Memory B cell (primary cell): ENCODE data around the gene KRT73.
A peak's percentile ranks its signal among the peaks of the same experiment; 100 is the strongest.

Experiments
- ATAC-seq: fragments of 150-1000 bp; cut with Tn5 transposase; 2 replicates; pipeline ENCODE4 v1.10.0; 2021; ENCODE audit warnings: low read depth, mild to moderate bottlenecking, moderate library complexity
- DNase-seq, 2 donors: peaks; one replicate each; pipeline ENCODE4 v3.0.0; 2022; ENCODE audit warnings: low spot score in 2 of 2
- H3K27ac Mint-ChIP-seq: one replicate; pipeline ENCODE4 v1.8.0; 2022; ENCODE audit warnings: mild to moderate bottlenecking, moderate library complexity, mixed read lengths
- H3K27me3 Mint-ChIP-seq: one replicate; pipeline ENCODE4 v1.8.0; 2022; ENCODE audit warnings: mixed read lengths
- H3K36me3 Mint-ChIP-seq: one replicate; pipeline ENCODE4 v1.8.0; 2022; ENCODE audit warnings: mild to moderate bottlenecking, mixed read lengths
- H3K4me1 Mint-ChIP-seq: one replicate; pipeline ENCODE4 v1.8.0; 2022; ENCODE audit warnings: mixed read lengths
- H3K4me3 Mint-ChIP-seq: one replicate; pipeline ENCODE4 v1.8.0; 2022; ENCODE audit warnings: mild to moderate bottlenecking, moderate library complexity, mixed read lengths
- H3K9me3 Mint-ChIP-seq: one replicate; pipeline ENCODE4 v1.8.0; 2022; ENCODE audit warnings: mixed read lengths

KRT73 gene

DNA sequence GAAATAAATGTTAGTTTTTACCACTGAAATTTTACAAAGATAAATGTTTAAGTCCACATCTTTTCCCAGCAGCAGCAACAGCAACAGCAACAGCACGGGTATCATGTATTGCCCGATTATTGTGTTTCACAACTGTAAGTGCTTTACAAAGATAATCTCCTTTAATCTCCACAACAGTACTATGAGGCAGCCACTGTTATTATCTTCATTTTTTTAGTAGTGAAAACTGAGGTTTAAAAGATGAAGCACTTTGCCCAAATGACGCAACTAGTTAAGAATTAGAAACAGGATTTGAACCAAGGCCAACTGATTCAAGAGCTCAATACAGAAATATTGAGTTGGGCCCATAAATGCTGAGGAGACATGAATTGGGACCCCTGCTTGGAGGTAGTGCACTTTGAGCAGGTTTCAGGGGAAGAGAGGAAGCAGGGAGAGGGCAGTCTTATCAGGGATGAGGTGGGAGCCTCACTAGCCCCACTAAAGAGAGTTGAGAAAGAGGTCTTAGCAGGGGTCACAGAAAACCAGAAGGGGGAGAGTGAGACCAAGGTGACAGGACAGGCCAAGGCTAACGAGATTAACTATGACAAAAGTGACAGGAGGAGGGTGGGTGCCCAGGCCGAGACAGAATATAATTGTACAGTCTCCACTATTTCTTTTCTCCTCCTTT is 18.4 kb upstream of the KRT73 start:
- Mint-ChIP-seq H3K4me1 (no peaks in the 10 kb centered on the region), H3K27me3 (peaks cover 17% of the 10 kb centered on the region), H3K36me3 (no peaks in the 10 kb centered on the region), H3K4me3 (no peak overlapping the region), H3K27ac (no peak overlapping the region), H3K9me3 (no peaks in the 10 kb centered on the region)
- ATAC-seq (no peak), DNase-seq (no peak)

DNA sequence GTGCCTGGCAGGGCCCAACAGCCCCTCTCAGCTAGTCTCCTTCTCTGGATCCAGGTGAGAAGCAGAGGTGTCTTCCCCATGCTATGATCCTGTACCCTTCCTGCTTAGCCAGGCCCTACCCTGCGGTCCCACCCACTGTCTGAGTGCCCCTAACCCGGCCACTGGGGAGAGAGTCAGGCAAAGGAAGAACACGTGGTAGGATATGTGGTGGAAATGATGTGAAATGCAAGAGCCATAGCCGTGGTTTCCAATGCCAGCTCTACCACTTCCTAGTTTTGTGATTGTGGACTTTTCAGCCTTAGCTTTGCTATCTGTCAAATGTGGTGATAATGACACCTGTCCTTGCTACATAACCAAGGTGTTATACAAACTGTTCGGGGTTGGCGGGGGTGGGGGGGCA is 17.8 kb upstream of the KRT73 start:
- H3K4me1 Mint-ChIP-seq: no peaks in the 10 kb centered on the region

DNA sequence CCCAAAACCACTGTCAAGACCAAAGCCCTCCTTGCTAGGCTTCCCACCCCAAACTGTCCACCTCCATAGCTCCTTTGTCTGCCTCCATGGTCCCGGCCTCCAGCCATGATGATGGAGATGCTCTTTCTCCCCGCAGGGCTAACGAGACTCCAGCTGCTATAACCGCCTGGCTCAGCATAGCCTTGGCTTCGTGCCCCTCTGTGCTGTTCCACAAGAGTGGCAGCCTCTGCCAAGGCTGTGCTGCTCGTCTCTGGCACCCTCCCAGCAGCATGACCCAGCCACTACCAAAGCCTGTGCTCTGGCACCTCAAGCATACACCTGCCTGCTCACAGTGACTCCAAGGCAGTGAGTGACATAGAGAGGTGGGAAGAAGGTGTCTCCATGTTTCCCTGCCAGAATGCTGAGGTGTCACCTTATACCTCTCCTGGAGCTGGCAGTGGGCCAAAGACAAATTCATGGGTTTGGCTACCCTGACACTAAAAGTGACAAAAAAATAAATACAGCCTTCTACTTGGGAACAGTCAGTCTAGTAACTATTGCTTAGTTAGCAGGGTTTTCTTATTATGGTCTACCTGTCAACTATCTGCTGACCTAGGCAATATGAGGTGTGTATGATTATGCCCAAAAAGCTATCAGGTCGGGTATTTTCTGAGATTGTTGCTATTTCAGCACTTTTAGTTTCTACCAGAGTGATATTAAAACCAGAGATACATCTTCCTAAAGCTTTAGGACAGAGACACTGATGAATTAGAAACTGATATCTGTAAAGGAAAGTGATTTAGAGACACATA is 16.1 kb upstream of the KRT73 start:
- no peak for ATAC-seq
- DNase-seq: peak in 1 of 2 donors; percentile 2
- Mint-ChIP-seq H3K9me3 (no peaks in the 10 kb centered on the region), H3K36me3 (no peaks in the 10 kb centered on the region), H3K4me1 (no peaks in the 10 kb centered on the region), H3K4me3 (no peak overlapping the region), H3K27ac (no peak overlapping the region), H3K27me3 (peaks cover 18% of the 10 kb centered on the region)

More for the DNA sequence above, 17.8 kb upstream of the KRT73 start:
- no peak for ATAC-seq
- Mint-ChIP-seq H3K27ac (no peak overlapping the region), H3K9me3 (no peaks in the 10 kb centered on the region), H3K4me3 (no peak overlapping the region), H3K36me3 (no peaks in the 10 kb centered on the region), H3K27me3 (peaks cover 17% of the 10 kb centered on the region)
- DNase-seq: peak in 1 of 2 donors; percentile 6

DNA sequence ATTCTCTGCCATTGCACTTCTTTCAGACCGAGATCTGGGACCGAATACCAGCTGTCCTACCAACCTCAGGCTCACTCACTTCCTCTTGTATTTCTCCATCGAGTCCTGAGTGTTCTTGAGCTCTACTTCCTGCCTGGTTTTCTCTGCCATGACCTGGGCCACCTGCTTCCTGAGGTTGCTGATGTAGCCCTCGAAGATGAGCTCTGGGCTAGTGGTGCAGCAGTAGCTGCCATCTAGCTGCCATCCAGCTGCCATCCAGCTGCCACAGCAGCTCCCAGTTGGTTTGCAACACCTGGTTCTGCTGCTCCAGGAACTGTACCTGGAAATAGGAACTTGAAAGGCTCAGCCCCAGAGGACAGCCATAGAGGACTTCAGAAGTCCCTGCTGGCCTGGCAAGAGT is 15.0 kb upstream of the KRT73 start:
- Mint-ChIP-seq H3K4me3 (no peak overlapping the region), H3K27ac (no peak overlapping the region), H3K9me3 (no peaks in the 10 kb centered on the region), H3K4me1 (no peaks in the 10 kb centered on the region), H3K36me3 (no peaks in the 10 kb centered on the region), H3K27me3 (peaks cover 19% of the 10 kb centered on the region)
- ATAC-seq (no peak), DNase-seq (peak in 1 of 2 donors; percentile 6)

DNA sequence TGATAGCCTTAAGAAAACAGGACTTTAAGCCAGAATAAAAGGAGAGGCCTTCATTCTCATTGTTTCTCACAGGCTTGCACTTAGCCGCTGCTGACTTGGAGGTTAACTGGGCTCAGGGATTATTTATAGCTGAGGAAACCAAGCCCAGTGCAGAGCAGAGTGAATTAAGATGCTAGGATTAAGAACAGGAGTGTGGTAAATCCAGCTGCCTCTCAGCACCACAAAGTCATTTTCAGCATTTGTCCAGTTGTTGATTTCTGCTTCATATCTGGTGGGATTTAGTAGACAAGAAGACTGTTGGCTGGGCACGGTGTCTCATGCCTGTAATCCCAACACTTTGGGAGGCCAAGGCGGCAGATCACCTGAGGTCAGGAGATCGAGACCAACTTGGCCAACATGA is 14.3 kb upstream of the KRT73 start:
- DNase-seq (no peak), ATAC-seq (no peak)
- Mint-ChIP-seq H3K36me3 (no peaks in the 10 kb centered on the region), H3K27ac (no peak overlapping the region), H3K4me3 (no peak overlapping the region), H3K4me1 (no peaks in the 10 kb centered on the region), H3K9me3 (no peaks in the 10 kb centered on the region), H3K27me3 (peaks cover 21% of the 10 kb centered on the region)

DNA sequence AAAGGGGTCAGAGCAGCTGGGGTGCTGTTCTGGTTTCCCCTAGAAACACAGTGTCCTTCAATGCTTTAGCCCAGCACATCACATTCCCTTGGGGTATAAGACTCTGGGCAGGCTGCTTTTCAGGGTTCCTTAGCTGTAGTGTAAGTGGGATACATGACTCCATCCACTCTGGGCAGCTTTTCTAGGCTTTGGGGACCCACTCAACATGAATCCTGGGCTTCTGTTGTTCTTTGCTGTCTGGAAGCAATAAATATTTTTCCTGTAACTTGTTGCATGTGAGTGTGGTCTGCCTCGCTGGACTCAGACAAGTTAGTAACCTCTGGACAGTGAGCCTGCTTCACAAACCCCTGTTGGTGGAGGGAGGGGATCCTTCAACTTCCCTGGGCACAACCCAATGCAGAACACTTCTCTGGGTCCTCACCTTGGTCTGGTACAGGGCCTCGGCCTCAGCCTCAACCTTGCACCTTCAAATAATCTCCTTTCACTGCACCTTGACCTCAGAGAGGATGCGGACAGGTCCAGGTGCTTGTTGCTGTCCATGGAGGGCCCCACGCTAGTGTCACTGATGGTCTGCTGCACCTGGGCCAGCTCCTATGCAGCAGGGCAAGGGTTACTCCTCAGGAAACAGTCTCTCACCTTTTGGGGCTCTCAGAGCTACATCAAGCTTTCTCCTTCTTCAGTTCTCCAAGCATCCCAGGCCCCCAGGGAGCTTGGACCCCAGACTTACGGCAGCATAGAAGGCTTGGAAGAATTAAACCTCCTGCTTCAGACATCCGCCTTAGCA is 13.5 kb upstream of the KRT73 start:
- H3K4me1 Mint-ChIP-seq: no peaks in the 10 kb centered on the region
- no peaks in the 10 kb centered on the region for H3K36me3 Mint-ChIP-seq
- no peaks in the 10 kb centered on the region for H3K9me3 Mint-ChIP-seq
- DNase-seq (peak in 1 of 2 donors; percentile 6), ATAC-seq (no peak)
- no peak overlapping the region for H3K27ac Mint-ChIP-seq
- H3K4me3 Mint-ChIP-seq: no peak overlapping the region
- peaks cover 26% of the 10 kb centered on the region for H3K27me3 Mint-ChIP-seq

DNA sequence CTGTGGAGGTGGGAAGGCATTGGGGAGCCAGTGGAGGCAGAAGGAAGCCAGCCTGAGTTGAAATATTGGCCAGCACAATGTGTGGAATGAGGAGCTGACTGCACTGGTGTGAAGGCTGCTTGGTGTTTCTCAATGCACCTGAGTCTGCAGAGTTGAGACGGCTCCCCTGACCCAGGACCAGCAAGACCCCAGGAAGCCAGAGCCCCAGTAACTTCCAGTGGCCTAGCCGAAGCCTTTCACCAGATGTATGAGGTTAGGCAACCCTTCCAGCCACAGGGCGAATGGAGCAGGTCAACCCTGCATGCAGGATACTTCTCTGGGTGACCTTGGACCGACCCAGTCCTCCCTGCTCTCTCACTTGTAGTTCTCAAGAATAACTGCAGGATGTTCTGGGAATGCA is 12.9 kb upstream of the KRT73 start:
- Mint-ChIP-seq H3K4me3 (no peak overlapping the region), H3K9me3 (no peaks in the 10 kb centered on the region), H3K27ac (no peak overlapping the region), H3K27me3 (peaks cover 25% of the 10 kb centered on the region), H3K36me3 (no peaks in the 10 kb centered on the region), H3K4me1 (no peaks in the 10 kb centered on the region)
- DNase-seq (no peak), ATAC-seq (no peak)

DNA sequence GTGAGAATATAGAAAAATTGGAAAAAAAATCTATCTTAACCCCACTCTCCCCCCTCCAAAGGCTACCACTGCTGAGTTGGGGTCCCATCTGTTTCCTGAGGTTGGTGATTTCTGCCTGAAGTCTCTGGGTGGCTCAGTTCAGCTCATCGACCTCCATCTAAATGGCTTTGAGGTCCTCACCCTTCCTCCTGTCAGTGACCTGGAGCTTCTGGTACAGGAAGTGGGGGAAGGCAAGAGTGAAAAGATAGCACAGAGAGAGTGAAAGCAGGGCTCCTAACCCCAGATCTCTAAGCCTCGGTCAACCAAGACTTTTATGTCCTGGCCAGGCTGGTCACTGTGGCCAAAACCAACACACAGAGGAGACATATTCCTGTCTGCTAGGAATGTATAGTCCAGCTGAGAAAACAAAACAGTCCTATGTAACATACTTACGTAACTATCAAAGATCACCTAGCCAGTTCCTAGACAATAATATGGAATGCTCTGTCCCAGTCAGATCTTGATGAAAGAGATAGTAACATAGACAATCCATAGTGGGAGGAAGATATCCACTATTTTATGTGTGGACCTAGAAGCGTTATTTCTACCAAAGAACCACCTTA is 12.3 kb upstream of the KRT73 start:
- Mint-ChIP-seq H3K4me1 (no peaks in the 10 kb centered on the region), H3K36me3 (no peaks in the 10 kb centered on the region), H3K4me3 (no peak overlapping the region), H3K27ac (no peak overlapping the region), H3K9me3 (no peaks in the 10 kb centered on the region), H3K27me3 (peaks cover 22% of the 10 kb centered on the region)
- no peak for ATAC-seq
- peak in 1 of 2 donors; percentile 3 for DNase-seq

DNA sequence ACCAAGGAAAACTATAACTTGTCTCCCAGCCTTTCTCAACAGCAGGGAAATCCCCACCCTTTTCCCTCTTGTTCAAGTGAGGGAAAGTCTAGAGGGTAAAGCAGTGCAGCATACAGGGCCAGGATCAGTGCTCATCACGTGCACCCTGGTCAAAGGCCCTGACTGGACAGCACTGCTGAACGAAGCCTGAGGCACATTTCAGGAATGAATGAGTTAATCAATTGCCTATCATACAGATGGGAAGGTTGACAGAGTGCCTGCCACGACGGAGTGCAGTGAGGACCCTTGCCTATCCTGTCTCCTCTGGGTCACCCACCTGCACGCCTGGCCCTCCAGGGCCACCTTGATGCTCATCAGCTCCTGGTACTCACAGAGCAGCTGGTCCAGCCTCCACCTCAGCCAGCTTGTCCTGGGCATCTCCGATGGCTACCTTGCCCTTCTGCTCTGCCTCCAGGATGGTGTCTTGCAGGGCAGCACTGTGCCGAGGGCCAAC is 11.7 kb upstream of the KRT73 start:
- no peak overlapping the region for H3K4me3 Mint-ChIP-seq
- no peaks in the 10 kb centered on the region for H3K9me3 Mint-ChIP-seq
- H3K4me1 Mint-ChIP-seq: no peaks in the 10 kb centered on the region
- peak in 1 of 2 donors; percentile 7 for DNase-seq
- no peak overlapping the region for H3K27ac Mint-ChIP-seq
- peaks cover 19% of the 10 kb centered on the region for H3K27me3 Mint-ChIP-seq
- ATAC-seq: no peak
- H3K36me3 Mint-ChIP-seq: no peaks in the 10 kb centered on the region

DNA sequence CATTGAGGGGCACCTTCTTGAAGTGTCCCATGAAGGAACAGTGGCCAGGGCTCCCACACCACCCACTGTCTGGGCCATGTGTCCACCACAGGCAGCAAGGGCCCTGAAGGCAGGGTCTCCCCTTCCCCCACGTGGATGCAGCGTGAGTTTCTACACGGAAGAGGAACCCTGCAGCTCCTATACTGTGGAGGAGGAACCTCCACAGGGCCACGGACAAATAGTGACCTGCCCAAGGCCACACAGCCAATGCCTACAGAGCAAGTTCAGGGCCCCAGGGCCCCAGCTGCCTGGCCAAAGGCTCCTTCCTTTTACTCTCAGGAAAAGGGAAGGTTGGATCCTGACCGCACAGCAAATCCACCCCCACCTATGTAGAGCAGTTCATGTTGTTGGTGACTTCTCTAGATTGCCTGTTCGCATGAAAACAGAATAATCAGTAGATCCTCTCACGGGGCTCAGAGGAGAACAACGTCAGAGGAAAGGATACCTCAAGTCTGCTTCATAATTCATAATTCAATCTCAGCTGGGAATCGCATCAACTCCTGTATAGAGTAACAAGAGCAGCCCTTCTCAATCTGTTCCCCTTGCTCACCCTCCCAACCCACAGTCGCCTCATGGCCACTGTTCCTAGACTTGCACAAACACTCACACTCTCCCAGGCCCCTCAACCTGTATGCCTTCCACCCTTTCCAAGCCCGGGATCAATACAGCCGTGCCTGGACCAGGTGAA is 11.1 kb upstream of the KRT73 start:
- H3K4me1 Mint-ChIP-seq: no peaks in the 10 kb centered on the region
- no peak overlapping the region for H3K4me3 Mint-ChIP-seq
- ATAC-seq (no peak), DNase-seq (peak in 1 of 2 donors; percentile 1)
- no peaks in the 10 kb centered on the region for H3K9me3 Mint-ChIP-seq
- H3K36me3 Mint-ChIP-seq: no peaks in the 10 kb centered on the region
- H3K27ac Mint-ChIP-seq: no peak overlapping the region
- H3K27me3 Mint-ChIP-seq: peaks cover 19% of the 10 kb centered on the region

DNA sequence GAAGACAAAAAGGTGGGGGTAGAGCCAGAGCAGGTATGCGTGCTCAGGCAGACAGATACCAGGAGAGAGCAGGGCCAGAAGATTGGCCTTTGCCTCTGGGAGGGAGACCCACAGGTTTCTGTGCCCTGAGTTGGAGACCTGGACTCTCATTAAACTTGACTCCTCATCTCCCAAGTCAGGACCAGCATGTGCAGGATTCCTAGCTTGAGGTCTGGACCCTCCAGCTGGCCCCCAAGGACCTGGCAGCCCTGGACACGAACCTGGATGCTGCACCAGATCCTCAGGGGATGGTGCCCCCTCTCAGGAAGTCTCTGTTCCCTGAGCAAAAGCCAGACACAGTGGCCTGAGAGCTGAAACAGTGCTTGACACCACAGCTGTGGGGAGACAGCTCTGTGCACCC is 10.5 kb upstream of the KRT73 start:
- H3K4me3 Mint-ChIP-seq: no peak overlapping the region

DNA sequence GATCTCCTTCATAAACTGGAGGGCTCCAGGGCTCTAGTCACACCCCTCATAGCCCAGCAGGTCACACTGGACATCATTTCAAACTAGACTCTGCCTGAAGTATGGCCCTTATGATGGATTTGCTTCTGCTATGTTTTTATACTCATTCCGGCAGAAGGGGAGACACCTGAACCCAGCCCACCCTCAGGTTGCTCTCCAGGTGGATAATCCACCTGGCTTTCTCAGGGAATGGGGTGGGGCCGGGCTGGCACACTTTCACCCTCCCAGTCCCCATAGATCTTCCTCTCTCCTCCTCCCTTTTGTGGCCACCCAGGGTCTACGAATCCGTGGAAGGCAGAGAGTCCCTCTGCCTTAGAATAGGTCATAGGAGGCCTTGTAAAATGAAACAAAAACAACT is 9.8 kb upstream of the KRT73 start:
- DNase-seq: no peak
- Mint-ChIP-seq H3K4me3 (no peak overlapping the region), H3K9me3 (no peaks in the 10 kb centered on the region), H3K36me3 (no peaks in the 10 kb centered on the region), H3K4me1 (no peaks in the 10 kb centered on the region), H3K27me3 (peaks cover 17% of the 10 kb centered on the region), H3K27ac (no peak overlapping the region)
- no peak for ATAC-seq

More for the DNA sequence above, 10.5 kb upstream of the KRT73 start:
- Mint-ChIP-seq H3K9me3 (no peaks in the 10 kb centered on the region), H3K27ac (no peak overlapping the region), H3K27me3 (peaks cover 17% of the 10 kb centered on the region), H3K36me3 (no peaks in the 10 kb centered on the region), H3K4me1 (no peaks in the 10 kb centered on the region)
- no peak for ATAC-seq
- DNase-seq: no peak

DNA sequence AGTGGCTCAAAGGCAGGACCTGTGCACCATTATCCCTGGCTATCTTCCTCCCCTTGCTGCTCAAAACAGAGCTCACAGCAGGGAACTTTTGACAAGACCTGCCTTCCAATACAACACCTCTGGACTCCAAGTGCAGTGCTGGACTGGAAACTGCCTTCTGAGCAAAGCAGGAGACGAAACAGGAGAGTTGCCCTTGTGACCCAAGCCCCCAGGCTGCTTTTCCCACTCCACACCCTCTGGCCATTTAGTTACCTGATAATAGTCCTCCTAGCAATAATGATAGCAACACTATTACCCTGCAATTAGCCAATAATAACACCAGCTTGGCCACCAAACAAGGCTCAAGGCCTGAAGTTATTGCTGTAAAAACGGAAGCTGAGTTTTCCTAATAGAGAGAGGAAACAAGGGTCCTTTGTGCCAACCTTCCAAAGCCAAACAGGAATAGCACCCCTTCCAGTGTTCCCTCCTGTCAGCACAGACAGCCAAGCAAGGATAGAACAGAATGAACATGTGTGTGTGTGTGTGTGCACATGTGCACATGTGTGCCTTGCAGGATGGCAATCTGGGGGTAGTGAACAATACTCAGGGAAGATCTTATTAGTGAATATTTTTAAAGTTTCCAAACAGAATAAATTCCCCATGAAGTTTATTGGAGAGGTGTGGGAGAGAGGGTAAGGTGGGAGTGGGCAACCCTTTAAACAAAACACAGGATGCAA is 9.2 kb upstream of the KRT73 start:
- Mint-ChIP-seq H3K9me3 (no peaks in the 10 kb centered on the region), H3K4me1 (no peaks in the 10 kb centered on the region), H3K27me3 (peaks cover 20% of the 10 kb centered on the region), H3K27ac (no peak overlapping the region), H3K36me3 (no peaks in the 10 kb centered on the region), H3K4me3 (no peak overlapping the region)
- ATAC-seq (no peak), DNase-seq (no peak)
